ENCODE results near the gene FHIT.
"Not testable (repeated sequence)": the region's sequence is repeated elsewhere in the genome, so short reads cannot be mapped to it uniquely, and the experiment has no call there.

FHIT gene

DNA sequence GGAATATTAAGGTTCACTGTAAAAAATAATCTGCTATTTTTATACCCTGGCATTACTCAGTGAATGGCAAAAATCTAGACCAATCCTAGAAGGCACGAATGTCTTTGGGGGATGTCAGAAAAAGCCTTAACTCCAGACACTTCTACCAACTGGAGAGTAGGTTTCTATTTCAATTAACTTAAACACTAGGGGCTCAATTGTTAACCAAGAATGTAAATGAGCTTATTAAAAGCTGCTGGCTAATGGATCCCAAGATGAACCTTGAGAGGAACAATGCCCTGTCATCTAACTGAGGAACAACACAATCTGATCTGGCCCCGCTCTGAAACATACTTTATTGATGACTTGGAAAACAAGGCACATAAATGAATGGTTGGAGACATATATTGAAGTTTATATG is 701.4 kb downstream of the FHIT start:
- H3K4me3 ChIP-seq (ENCODE audit: low read depth, low read length): no peak overlapping the region
- in situ Hi-C loops (cut with HindIII; ENCODE audit: low sequenced_read_pairs): no loop called here
- no peak for DNase-seq (ENCODE audit: low read depth)
- TF ChIP-seq, protein P1, sequence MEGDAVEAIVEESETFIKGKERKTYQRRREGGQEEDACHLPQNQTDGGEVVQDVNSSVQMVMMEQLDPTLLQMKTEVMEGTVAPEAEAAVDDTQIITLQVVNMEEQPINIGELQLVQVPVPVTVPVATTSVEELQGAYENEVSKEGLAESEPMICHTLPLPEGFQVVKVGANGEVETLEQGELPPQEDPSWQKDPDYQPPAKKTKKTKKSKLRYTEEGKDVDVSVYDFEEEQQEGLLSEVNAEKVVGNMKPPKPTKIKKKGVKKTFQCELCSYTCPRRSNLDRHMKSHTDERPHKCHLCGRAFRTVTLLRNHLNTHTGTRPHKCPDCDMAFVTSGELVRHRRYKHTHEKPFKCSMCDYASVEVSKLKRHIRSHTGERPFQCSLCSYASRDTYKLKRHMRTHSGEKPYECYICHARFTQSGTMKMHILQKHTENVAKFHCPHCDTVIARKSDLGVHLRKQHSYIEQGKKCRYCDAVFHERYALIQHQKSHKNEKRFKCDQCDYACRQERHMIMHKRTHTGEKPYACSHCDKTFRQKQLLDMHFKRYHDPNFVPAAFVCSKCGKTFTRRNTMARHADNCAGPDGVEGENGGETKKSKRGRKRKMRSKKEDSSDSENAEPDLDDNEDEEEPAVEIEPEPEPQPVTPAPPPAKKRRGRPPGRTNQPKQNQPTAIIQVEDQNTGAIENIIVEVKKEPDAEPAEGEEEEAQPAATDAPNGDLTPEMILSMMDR (IDR thresholded peaks at IDR 0.05; ENCODE audit: low read depth, low read length, missing control alignments): no peak

DNA sequence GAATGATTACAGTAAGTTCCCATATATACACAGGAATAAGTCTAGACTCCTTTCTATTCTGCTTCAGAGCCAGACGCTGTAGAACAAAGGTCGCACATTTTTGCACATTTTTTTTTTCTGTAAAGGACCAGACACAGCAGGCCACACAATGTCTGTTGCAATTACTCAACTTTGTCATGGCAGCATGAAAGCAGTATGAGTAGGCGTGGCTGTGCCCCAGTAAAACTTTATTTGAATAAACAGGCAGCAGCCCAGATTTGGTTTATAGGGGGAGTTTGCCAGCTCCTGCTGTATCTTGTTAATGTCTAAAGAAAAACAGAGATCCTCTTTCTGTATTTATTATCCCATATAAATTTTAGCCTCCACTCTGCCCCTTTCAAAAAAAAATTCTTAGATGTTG is 708.3 kb downstream of the FHIT start:
- in situ Hi-C loops (cut with HindIII; ENCODE audit: low sequenced_read_pairs): no loop called here
- TF ChIP-seq, protein P1 (IDR thresholded peaks at IDR 0.05; ENCODE audit: low read depth, low read length, missing control alignments): no peak
- DNase-seq (ENCODE audit: low read depth): no peak
- no peak overlapping the region for H3K4me3 ChIP-seq (ENCODE audit: low read depth, low read length)

DNA sequence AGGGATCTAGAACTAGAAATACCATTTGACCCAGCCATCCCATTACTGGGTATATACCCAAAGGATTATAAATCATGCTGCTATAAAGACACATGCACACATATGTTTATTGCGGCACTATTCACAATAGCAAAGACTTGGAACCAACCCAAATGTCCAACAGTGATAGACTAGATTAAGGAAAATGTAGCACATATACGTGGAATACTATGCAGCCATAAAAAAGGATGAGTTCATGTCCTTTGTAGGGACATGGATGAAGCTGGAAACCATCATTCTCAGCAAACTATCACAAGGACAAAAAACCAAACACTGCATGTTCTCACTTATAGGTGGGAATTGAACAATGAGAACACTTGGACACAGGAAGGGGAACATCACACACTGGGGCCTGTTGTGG is 711.9 kb downstream of the FHIT start:
- in situ Hi-C loops (cut with HindIII; ENCODE audit: low sequenced_read_pairs); H3K4me3 ChIP-seq (ENCODE audit: low read depth, low read length); DNase-seq (ENCODE audit: low read depth): not testable (repeated sequence)

DNA sequence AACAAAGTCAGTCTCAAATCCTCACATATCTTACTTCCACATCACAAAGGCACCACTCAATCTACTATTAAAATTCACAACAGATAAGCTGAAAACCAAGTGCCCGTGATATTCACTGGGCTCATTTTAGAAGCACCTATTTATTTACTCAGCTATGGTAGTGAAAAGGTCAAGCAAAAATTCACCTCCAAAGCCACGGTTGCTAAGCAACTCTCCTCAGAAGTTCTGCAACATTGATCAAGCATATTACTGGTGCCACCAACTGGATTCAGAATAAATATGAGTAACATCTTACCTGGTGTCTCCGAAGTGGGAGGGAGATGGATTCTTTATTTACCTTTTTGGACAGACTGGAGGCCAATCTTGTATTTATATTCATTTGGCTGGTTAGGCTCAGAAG is 714.8 kb downstream of the FHIT start:
- no peak for DNase-seq (ENCODE audit: low read depth)
- H3K4me3 ChIP-seq (ENCODE audit: low read depth, low read length): no peak overlapping the region
- TF ChIP-seq, protein P1 (IDR thresholded peaks at IDR 0.05; ENCODE audit: low read depth, low read length, missing control alignments): no peak
- in situ Hi-C loops (cut with HindIII; ENCODE audit: low sequenced_read_pairs): no loop called here

DNA sequence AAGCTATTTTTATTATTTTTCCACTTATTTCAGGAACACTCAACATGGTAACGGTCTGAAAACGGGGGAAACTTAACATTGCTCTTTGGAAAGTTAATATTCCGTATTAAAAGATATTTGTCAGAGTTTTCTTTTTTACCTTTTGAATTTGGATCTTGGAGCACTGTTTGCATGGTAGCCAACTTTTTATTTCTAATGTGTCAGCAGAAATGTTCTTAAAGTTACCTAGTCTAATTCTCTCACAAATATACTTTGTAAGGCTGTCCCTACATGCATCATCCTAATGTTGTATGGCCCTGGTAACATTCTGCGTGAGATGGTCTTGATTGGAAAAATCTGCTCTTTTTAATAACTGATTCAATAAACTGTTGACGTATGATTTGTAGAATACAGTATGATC is 719.5 kb downstream of the FHIT start:
- TF ChIP-seq, protein P1 (IDR thresholded peaks at IDR 0.05; ENCODE audit: low read depth, low read length, missing control alignments): no peak
- H3K4me3 ChIP-seq (ENCODE audit: low read depth, low read length): no peak overlapping the region
- DNase-seq (ENCODE audit: low read depth): no peak
- in situ Hi-C loops (cut with HindIII; ENCODE audit: low sequenced_read_pairs): no loop called here

DNA sequence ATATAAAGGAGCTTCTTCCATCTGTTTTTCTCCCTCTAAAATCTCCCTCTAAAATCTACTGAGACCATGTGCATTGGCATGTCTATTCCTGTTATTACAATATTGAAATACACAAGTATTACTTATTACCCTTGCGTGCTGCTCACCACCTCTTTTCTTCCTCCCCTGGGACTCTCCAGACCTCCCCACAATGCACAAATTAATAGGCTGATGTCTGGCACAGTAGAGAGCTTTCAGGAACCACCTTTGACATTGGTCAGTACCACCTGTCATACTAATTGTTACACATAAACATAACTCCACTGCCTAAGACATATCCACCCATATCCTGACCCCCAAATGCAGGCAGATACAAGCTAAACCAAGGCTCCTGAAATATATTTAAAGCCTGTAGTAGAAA is 722.6 kb downstream of the FHIT start:
- H3K4me3 ChIP-seq (ENCODE audit: low read depth, low read length): no peak overlapping the region
- TF ChIP-seq, protein P1 (IDR thresholded peaks at IDR 0.05; ENCODE audit: low read depth, low read length, missing control alignments): no peak
- no peak for DNase-seq (ENCODE audit: low read depth)
- in situ Hi-C loops (cut with HindIII; ENCODE audit: low sequenced_read_pairs): no loop called here

DNA sequence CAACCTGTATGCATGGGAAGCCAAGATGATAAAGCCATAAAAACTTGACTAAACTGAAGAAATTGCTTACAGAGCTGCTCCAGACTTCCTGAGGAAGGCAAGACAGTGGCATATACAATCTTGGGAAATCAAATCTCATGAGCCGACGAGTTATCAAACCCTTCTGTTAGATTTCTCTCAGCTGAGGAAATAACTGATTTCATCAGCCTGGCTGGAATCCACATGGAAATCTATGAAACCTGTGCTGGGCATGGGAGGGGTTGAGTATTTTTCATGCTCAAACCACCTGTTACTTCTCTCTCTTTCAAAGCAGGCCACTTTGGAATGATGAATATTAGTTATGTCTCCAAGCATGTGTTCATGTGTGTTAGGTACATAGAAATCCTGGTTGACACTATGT is 727.7 kb downstream of the FHIT start:
- TF ChIP-seq, protein P1 (IDR thresholded peaks at IDR 0.05; ENCODE audit: low read depth, low read length, missing control alignments): no peak
- in situ Hi-C loops (cut with HindIII; ENCODE audit: low sequenced_read_pairs): no loop called here
- DNase-seq (ENCODE audit: low read depth): no peak
- no peak overlapping the region for H3K4me3 ChIP-seq (ENCODE audit: low read depth, low read length)

Data from astrocyte of the cerebellum (primary cell).